RWPE2 (cell line): ENCODE data around the gene RNGTT.

Experiments
- ATAC-seq: fragments of 200-7000 bp; cut with Tn5 transposase; 3 replicates; pipeline ENCODE4 v1.9.1; 2021; ENCODE audit warnings: low read depth
- DNase-seq: peaks from one replicate; pipeline ENCODE4 v3.0.0-alpha.2; 2020; ENCODE audit warnings: low spot score
- H3K27ac ChIP-seq: fragments of 450-650 bp; 2 replicates; pipeline ENCODE4 v1.5.1; 2017; ENCODE audit warnings: mild to moderate bottlenecking; ENCODE audit not compliant: poor library complexity, severe bottlenecking
- H3K27me3 ChIP-seq: fragments of 250-450 bp; sonication (Bioruptor Pico); 2 replicates; pipeline ENCODE4 v1.5.1; 2021; ENCODE audit warnings: mild to moderate bottlenecking, moderate library complexity; ENCODE audit not compliant: insufficient read depth, poor library complexity, severe bottlenecking
- H3K36me3 ChIP-seq: fragments of 250-450 bp; sonication (Bioruptor Pico); 2 replicates; pipeline ENCODE4 v1.5.1; 2020; ENCODE audit warnings: low read depth, mild to moderate bottlenecking, moderate library complexity
- H3K4me1 ChIP-seq: fragments of 250-450 bp; sonication (Bioruptor Pico); 2 replicates; pipeline ENCODE4 v1.5.1; 2021; ENCODE audit warnings: mild to moderate bottlenecking, moderate library complexity; ENCODE audit not compliant: insufficient read depth, poor library complexity, severe bottlenecking
- H3K4me3 ChIP-seq: fragments of 250-450 bp; sonication (Bioruptor Pico); 2 replicates; pipeline ENCODE4 v1.5.1; 2021; ENCODE audit warnings: mild to moderate bottlenecking, moderate library complexity; ENCODE audit not compliant: severe bottlenecking
- H3K9me3 ChIP-seq: fragments of 250-450 bp; sonication (Bioruptor Pico); 2 replicates; pipeline ENCODE4 v1.5.1; 2021; ENCODE audit warnings: mild to moderate bottlenecking, moderate library complexity; ENCODE audit not compliant: severe bottlenecking
- TF ChIP-seq, protein P1 (sequence below): fragments of 450-650 bp; IDR thresholded peaks from one replicate; pipeline ENCODE4 v1.5.1; 2017; ENCODE audit warnings: mild to moderate bottlenecking, moderate library complexity; ENCODE audit not compliant: poor library complexity, severe bottlenecking

RNGTT gene

GRCh38 chr6:88650029-88650619 lies 313.3 kb downstream of the RNGTT start:
- TF ChIP-seq, protein P1, sequence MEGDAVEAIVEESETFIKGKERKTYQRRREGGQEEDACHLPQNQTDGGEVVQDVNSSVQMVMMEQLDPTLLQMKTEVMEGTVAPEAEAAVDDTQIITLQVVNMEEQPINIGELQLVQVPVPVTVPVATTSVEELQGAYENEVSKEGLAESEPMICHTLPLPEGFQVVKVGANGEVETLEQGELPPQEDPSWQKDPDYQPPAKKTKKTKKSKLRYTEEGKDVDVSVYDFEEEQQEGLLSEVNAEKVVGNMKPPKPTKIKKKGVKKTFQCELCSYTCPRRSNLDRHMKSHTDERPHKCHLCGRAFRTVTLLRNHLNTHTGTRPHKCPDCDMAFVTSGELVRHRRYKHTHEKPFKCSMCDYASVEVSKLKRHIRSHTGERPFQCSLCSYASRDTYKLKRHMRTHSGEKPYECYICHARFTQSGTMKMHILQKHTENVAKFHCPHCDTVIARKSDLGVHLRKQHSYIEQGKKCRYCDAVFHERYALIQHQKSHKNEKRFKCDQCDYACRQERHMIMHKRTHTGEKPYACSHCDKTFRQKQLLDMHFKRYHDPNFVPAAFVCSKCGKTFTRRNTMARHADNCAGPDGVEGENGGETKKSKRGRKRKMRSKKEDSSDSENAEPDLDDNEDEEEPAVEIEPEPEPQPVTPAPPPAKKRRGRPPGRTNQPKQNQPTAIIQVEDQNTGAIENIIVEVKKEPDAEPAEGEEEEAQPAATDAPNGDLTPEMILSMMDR = no peak
- no peak overlapping the region for H3K4me3 ChIP-seq
- DNase-seq = no peak
- H3K27me3 ChIP-seq = no peaks in the 10 kb centered on the region
- no peaks in the 10 kb centered on the region for H3K36me3 ChIP-seq
- H3K9me3 ChIP-seq = no peaks in the 10 kb centered on the region
- no peaks in the 10 kb centered on the region for H3K4me1 ChIP-seq
- ATAC-seq = no peak
- no peak overlapping the region for H3K27ac ChIP-seq

DNA sequence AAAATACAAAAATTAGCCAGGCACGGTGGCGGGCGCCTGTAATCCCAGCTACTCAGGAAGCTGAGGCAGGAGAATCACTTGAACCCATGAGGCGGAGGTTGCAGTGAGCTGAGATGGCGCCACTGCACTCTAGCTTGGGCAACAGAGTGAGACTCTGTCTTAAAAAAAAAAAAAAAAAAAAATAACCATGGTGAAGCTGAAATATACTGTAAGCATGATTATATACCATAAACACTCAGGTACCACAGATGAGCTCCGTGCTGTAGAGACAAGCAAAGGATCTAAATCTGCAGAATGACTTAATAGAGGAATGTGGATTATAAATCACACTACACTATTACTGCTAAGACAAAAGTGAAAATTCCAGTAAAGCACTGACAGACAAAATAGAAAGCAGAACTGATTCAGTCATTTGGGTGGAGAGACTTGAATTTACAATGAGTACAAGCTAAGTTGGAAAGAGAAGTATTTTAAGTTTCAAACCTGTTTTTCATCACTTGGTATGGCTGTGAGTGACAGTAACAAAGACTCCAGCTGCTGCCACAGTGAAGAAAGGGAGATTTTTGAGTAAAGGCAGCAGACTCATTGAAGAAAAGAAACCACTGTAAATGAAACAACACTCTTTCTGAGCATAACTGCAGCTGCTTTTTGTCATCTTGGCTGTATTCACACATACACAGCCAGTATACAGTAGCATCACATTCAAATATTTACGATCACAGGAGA lies 322.1 kb downstream of the RNGTT start:
- no peak overlapping the region for H3K4me3 ChIP-seq
- no peaks in the 10 kb centered on the region for H3K4me1 ChIP-seq
- ATAC-seq (no peak), DNase-seq (no peak)
- H3K36me3 ChIP-seq = no peaks in the 10 kb centered on the region
- H3K27me3 ChIP-seq = no peaks in the 10 kb centered on the region
- TF ChIP-seq, protein P1 = no peak
- no peak overlapping the region for H3K27ac ChIP-seq
- H3K9me3 ChIP-seq = no peaks in the 10 kb centered on the region

GRCh38 chr6:88637761-88638545 lies 325.5 kb downstream of the RNGTT start:
- DNase-seq (no peak), ATAC-seq (no peak)
- TF ChIP-seq, protein P1 = no peak
- Histone ChIP-seq H3K4me3 (no peak overlapping the region), H3K27me3 (no peaks in the 10 kb centered on the region), H3K36me3 (no peaks in the 10 kb centered on the region), H3K27ac (no peak overlapping the region), H3K4me1 (no peaks in the 10 kb centered on the region), H3K9me3 (no peaks in the 10 kb centered on the region)

DNA sequence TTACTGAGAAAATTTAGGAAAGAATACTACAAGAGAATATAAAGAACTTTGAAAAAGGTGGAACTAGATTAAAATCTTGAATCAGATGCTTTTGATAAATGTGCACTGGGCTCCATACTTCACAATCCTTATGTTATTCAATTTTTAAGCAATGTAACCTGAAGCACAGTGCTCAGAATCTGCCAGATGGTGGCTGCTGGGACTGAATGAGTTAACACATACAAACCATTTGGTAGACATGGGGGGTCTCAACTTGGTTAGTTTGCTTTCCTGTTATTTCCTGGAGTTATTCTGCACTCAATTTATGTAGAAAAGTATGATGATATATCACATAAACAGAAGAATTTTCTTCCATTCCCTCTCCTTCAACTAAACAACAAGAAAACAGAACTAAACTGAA lies 326.5 kb downstream of the RNGTT start:
- Histone ChIP-seq H3K4me3 (no peak overlapping the region), H3K4me1 (no peaks in the 10 kb centered on the region), H3K36me3 (no peaks in the 10 kb centered on the region), H3K27me3 (no peaks in the 10 kb centered on the region), H3K9me3 (no peaks in the 10 kb centered on the region), H3K27ac (no peak overlapping the region)
- TF ChIP-seq, protein P1 = no peak
- ATAC-seq (no peak), DNase-seq (no peak)
